BJ (cell line): ENCODE results near the gene DVL2. TPM values are rescaled to one million over a fixed set of nuclear protein-coding genes. Genes with fewer than 3 reads are reported as not detected.

ENCODE experiments used
- CTCF ChIA-PET: fragments of 350-600 bp; formaldehyde crosslinking; extraction: SDS; loops from one replicate; lab custom pipeline; 2021; ENCODE audit warnings: antibody characterized with exemption, inconsistent platforms; lab: Yijun Ruan, JAX
- POLR2A ChIA-PET: fragments of 300-600 bp; sonication (Branson Sonifier 250); formaldehyde crosslinking; extraction: SDS; loops from one replicate; lab custom pipeline; 2021; ENCODE audit warnings: antibody characterized with exemption; lab: Charles Lee
- DNase-seq: peaks from one replicate; pipeline ENCODE4 v3.0.0-alpha.2; 2011; ENCODE audit warnings: low read depth
- H3K27me3 ChIP-seq: 2 replicates; pipeline ENCODE4 v1.6.0; 2011; ENCODE audit warnings: low read length; ENCODE audit not compliant: control insufficient read depth, insufficient read depth
- H3K36me3 ChIP-seq: 2 replicates; pipeline ENCODE4 v1.5.1; 2011; ENCODE audit warnings: low read length; ENCODE audit not compliant: control insufficient read depth, insufficient read depth
- H3K4me3 ChIP-seq: 2 replicates; pipeline ENCODE4 v1.5.1; 2011; ENCODE audit warnings: low read depth, mild to moderate bottlenecking, control low read depth, low read length
- polyA plus RNA-seq: library from polyadenylated mRNA; depleted of rRNA; stranded (reverse); fragments of >200 nt; gene quantifications from 2 replicates; pipeline ENCODE4 v1.2.3, GENCODE V29; 2011
- TF ChIP-seq, protein P1 (sequence below): IDR thresholded peaks from 2 replicates; pipeline ENCODE4 v1.5.1; 2011; ENCODE audit warnings: low read depth, mild to moderate bottlenecking, control low read depth, inconsistent platforms, low read length, moderate library complexity; ENCODE audit not compliant: insufficient read depth

DVL2 gene
- polyA plus RNA-seq, 1 experiment = 5.0 TPM

GRCh38 chr17:7262935-7263800 is 28.9 kb upstream of the DVL2 start:
- Histone ChIP-seq H3K27me3 (no peaks in the 10 kb centered on the region), H3K4me3 (no peak overlapping the region), H3K36me3 (peaks cover 4% of the 10 kb centered on the region; the same call in 1 of the 2 replicates)
- TF ChIP-seq, protein P1, sequence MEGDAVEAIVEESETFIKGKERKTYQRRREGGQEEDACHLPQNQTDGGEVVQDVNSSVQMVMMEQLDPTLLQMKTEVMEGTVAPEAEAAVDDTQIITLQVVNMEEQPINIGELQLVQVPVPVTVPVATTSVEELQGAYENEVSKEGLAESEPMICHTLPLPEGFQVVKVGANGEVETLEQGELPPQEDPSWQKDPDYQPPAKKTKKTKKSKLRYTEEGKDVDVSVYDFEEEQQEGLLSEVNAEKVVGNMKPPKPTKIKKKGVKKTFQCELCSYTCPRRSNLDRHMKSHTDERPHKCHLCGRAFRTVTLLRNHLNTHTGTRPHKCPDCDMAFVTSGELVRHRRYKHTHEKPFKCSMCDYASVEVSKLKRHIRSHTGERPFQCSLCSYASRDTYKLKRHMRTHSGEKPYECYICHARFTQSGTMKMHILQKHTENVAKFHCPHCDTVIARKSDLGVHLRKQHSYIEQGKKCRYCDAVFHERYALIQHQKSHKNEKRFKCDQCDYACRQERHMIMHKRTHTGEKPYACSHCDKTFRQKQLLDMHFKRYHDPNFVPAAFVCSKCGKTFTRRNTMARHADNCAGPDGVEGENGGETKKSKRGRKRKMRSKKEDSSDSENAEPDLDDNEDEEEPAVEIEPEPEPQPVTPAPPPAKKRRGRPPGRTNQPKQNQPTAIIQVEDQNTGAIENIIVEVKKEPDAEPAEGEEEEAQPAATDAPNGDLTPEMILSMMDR = no peak
- DNase-seq = no peak
- CTCF ChIA-PET = interaction anchor here (0.7 kb wide), 1 partner anchor 1675 kb away, joined by 3 read pairs; no protein-coding TSS in a partner anchor
- POLR2A ChIA-PET = no interaction called here

DNA sequence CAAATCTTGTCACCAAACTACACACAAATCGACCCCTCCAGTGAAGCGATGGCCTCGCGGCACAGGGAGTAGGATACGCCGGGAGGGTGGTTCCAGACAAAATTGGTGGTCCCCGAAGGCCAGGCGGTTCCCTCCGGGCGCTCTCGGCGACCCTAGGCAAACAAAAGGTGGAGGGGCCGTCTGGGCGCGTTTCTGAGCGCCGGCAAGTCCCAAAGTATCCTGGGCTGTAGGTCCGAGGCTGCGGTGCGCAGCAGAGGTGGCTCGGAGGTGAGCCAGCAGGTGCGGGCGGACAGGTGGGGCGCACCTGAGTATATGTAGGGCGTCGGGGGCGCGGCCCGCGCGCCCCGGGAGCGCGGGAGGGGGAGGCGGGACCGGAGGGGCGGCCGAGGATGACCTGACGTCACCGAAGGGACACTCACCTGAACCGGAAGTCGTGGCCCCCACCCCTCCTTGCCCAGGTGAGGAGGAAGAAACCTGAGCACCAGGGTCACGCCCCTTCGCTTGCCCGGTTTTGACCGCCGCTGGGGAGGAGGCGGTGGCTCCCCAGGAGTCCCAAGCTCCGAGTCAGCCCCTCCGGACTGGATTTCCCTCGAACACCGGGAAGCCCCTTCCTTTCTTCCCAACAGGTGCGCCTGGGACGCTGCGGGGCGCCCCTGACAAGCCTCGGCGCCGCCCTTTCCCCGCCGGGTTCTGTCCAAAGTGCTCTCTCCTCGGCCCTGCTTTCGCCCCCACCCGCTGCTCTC is 28.0 kb upstream of the DVL2 start, which contains the start of gene CLDN7:
Gene CLDN7 (minus strand): TSS at position 287 of the 743 bp plus-strand sequence. CDS start 435 bp downstream, outside the sequence.
- DNase-seq = no peak
- ChIA-PET POLR2A (no interaction called here), CTCF (interaction anchor here (0.7 kb wide), 1 partner anchor 1674 kb away, joined by 3 read pairs; no protein-coding TSS in a partner anchor)
- TF ChIP-seq, protein P1 = no peak
- H3K4me3 ChIP-seq = peak within 1 kb of the TSS; percentile 23
- peaks cover 4% of the 10 kb centered on the region; the same call in 1 of the 2 replicates for H3K36me3 ChIP-seq
- no peaks in the 10 kb centered on the region for H3K27me3 ChIP-seq

DNA sequence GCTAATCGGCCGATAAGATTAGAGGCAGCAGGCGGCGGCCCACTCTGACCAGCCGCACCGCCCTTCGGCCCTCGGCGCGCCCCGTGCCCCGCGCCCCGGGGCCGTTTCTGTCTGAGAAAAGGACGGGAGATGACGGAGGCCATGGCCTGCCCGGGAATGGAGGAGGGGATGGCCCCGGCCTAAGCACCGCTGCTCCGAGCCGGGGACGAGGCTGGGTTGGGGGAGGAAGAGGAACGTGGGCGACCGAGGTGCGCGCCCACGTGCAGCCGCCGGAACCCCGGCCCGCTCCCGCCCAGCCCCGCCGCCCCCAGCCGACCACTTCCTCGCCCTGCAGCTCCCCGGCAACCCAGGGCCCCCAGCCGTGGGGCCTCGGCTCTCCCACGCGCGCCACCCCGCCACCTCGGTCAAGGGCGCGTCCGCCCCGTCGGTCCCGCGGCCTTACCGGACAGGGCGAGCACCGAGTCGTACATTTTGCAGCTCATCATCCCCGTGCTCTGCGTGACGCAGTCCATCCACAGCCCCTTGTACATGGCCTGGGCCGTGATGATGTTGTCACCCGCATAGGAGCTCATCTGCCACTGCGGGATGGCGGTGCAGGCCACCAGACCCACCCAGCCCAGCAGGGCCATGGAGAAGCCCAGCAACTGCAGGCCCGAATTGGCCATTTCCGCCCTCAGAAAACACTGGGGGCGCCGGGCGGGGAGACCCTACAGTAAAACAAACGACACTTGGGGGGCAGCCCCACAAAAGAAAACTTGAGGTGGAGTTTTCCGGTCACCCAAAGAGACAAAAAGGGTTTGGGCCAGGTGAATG is 27.3 kb upstream of the DVL2 start:
- TF ChIP-seq, protein P1 = no peak
- ChIA-PET POLR2A (no interaction called here), CTCF (no interaction called here)
- H3K4me3 ChIP-seq = peak overlapping the region; percentile 23
- no peaks in the 10 kb centered on the region for H3K27me3 ChIP-seq
- H3K36me3 ChIP-seq = peaks cover 6% of the 10 kb centered on the region; the same call in 1 of the 2 replicates
- no peak for DNase-seq

DNA sequence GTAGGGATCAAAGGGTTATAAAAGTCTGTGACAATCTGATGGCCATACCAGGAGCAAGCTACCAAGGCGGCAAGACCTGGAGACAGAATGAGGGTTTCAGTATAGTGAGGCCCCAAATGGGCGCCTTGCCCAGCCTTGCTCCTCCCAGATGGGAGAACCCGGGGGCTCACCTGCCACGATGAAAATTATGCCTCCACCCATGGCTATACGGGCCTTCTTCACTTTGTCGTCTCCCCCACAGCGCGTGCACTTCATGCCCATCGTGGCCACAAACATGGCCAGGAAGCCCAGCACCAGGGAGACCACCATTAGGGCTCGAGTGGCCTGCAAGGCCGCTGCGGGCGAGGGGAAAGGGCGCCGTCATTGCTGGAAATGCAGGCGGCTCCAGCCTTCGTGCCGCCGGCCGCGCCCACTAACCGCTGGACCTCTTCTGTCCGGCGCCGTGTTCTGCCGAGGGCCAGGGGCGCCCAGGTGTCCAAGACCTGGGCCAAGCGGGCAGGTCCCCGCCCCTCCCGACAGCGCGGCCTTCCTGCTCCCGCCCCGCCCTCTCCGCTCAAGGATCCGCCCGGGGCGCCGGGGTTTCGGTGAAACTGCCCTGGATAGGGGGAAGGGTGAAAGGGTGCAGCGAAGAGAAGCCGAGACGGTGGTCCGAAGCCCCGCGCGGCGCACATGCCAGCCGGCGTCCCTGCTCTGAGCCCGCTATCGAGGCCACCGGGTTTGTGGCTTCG is 26.5 kb upstream of the DVL2 start:
- TF ChIP-seq, protein P1 = no peak
- POLR2A ChIA-PET = no interaction called here
- Histone ChIP-seq H3K27me3 (no peaks in the 10 kb centered on the region), H3K4me3 (peak overlapping the region; percentile 23), H3K36me3 (peaks cover 6% of the 10 kb centered on the region; the same call in 1 of the 2 replicates)
- DNase-seq = no peak
- CTCF ChIA-PET = no interaction called here
